BJ (cell line): ENCODE results near the gene KCNG4. TPM values are rescaled to one million over a fixed set of nuclear protein-coding genes. Genes with fewer than 3 reads are reported as not detected.

Experiments used
- CTCF ChIA-PET: fragments of 350-600 bp; formaldehyde crosslinking; extraction: SDS; loops from one replicate; lab custom pipeline; 2021; ENCODE audit warnings: antibody characterized with exemption, inconsistent platforms; lab: Yijun Ruan, JAX
- POLR2A ChIA-PET: fragments of 300-600 bp; sonication (Branson Sonifier 250); formaldehyde crosslinking; extraction: SDS; loops from one replicate; lab custom pipeline; 2021; ENCODE audit warnings: antibody characterized with exemption; lab: Charles Lee
- DNase-seq: peaks from one replicate; pipeline ENCODE4 v3.0.0-alpha.2; 2011; ENCODE audit warnings: low read depth
- H3K27me3 ChIP-seq: 2 replicates; pipeline ENCODE4 v1.6.0; 2011; ENCODE audit warnings: low read length; ENCODE audit not compliant: control insufficient read depth, insufficient read depth
- H3K36me3 ChIP-seq: 2 replicates; pipeline ENCODE4 v1.5.1; 2011; ENCODE audit warnings: low read length; ENCODE audit not compliant: control insufficient read depth, insufficient read depth
- H3K4me3 ChIP-seq: 2 replicates; pipeline ENCODE4 v1.5.1; 2011; ENCODE audit warnings: low read depth, mild to moderate bottlenecking, control low read depth, low read length
- CTCF ChIP-seq: IDR thresholded peaks from 2 replicates; pipeline ENCODE4 v1.5.1; 2011; ENCODE audit warnings: low read depth, mild to moderate bottlenecking, control low read depth, inconsistent platforms, low read length, moderate library complexity; ENCODE audit not compliant: insufficient read depth
- polyA plus RNA-seq: library from polyadenylated mRNA; depleted of rRNA; stranded (reverse); fragments of >200 nt; gene quantifications from 2 replicates; pipeline ENCODE4 v1.2.3, GENCODE V29; 2011

Gene KCNG4
- polyA plus RNA-seq, 1 experiment: not detected

GRCh38 chr16:84271866-84272265, 32.1 kb upstream of the KCNG4 start:
- Histone ChIP-seq H3K27me3 (peaks cover 7% of the 10 kb centered on the region), H3K36me3 (no peaks in the 10 kb centered on the region), H3K4me3 (no peak overlapping the region)
- ChIA-PET CTCF (interaction anchor here (1.3 to 2.8 kb wide), 4 partner anchors 8 to 85 kb away, joined by 3 to 14 read pairs (median 4); partner anchors contain the start of gene TAF1C), POLR2A (no interaction called here)
- no peak for DNase-seq
- TF ChIP-seq CTCF: no peak

GRCh38 chr16:84271037-84271436, 31.2 kb upstream of the KCNG4 start:
- no peak for TF ChIP-seq CTCF
- H3K4me3 ChIP-seq: no peak overlapping the region
- ChIA-PET CTCF (interaction anchor here (0.6 to 2.8 kb wide), 5 partner anchors 11 to 193 kb away, joined by 3 to 14 read pairs (median 3); partner anchors contain the start of gene TAF1C), POLR2A (no interaction called here)
- peaks cover 7% of the 10 kb centered on the region for H3K27me3 ChIP-seq
- H3K36me3 ChIP-seq: no peaks in the 10 kb centered on the region
- DNase-seq: no peak

GRCh38 chr16:84270531-84270930, 30.7 kb upstream of the KCNG4 start:
- Histone ChIP-seq H3K27me3 (peaks cover 7% of the 10 kb centered on the region), H3K4me3 (no peak overlapping the region), H3K36me3 (no peaks in the 10 kb centered on the region)
- ChIA-PET POLR2A (no interaction called here), CTCF (interaction anchor here (0.6 to 1.8 kb wide), 5 partner anchors 11 to 194 kb away, joined by 3 to 5 read pairs (median 3); partner anchors contain the start of gene TAF1C)
- no peak for TF ChIP-seq CTCF
- DNase-seq: no peak

GRCh38 chr16:84270071-84270470, 30.3 kb upstream of the KCNG4 start:
- no peak for DNase-seq
- H3K36me3 ChIP-seq: no peaks in the 10 kb centered on the region
- H3K27me3 ChIP-seq: peaks cover 7% of the 10 kb centered on the region
- no peak overlapping the region for H3K4me3 ChIP-seq
- TF ChIP-seq CTCF: no peak
- POLR2A ChIA-PET: no interaction called here
- CTCF ChIA-PET: interaction anchor here (1.2 to 2.6 kb wide), 2 partner anchors 8 to 39 kb away, joined by 4 to 13 read pairs; no protein-coding TSS in a partner anchor

GRCh38 chr16:84268291-84269040, 28.7 kb upstream of the KCNG4 start:
- Histone ChIP-seq H3K27me3 (peaks cover 5% of the 10 kb centered on the region), H3K36me3 (no peaks in the 10 kb centered on the region), H3K4me3 (no peak overlapping the region)
- POLR2A ChIA-PET: no interaction called here
- TF ChIP-seq CTCF: no peak
- CTCF ChIA-PET: interaction anchor here (1.0 to 2.6 kb wide), 3 partner anchors 9 to 457 kb away, joined by 3 to 13 read pairs (median 5); no protein-coding TSS in a partner anchor
- DNase-seq: no peak
